Small intestine (tissue), 7 donors: Measurements from ENCODE around the gene SLC38A8. TPM values are rescaled to one million over a fixed set of nuclear protein-coding genes. Genes with fewer than 3 reads are reported as not detected.

Experiments
- DNase-seq, 2 donors: peaks; one replicate each; pipeline versions ENCODE4 v3.0.0 to v3.0.0-alpha.2; 2013
- FAIRE-seq: peaks from 2 replicates; lab custom pipeline; 2012; peaks lifted over from hg19 to GRCh38; lab: Jason Lieb, UNC
- H3K27ac ChIP-seq, 3 donors: one replicate each; pipeline ENCODE4 v1.5.1; 2013; ENCODE audit warnings: low read length in 2 of 3, mild to moderate bottlenecking in 2 of 3, control low read depth in 1 of 3, inconsistent platforms in 1 of 3, low read depth in 1 of 3, moderate library complexity in 1 of 3
- H3K27me3 ChIP-seq, 3 donors: one replicate each; pipeline ENCODE4 v1.6.1; 2013; ENCODE audit warnings: low read length in 3 of 3, inconsistent platforms in 1 of 3; ENCODE audit not compliant: control insufficient read depth in 3 of 3, insufficient read depth in 3 of 3
- H3K36me3 ChIP-seq, 3 donors: one replicate each; pipeline ENCODE4 v1.6.1; 2013; ENCODE audit warnings: low read length in 3 of 3, inconsistent platforms in 1 of 3, low read depth in 1 of 3, mild to moderate bottlenecking in 1 of 3, moderate library complexity in 1 of 3; ENCODE audit not compliant: control insufficient read depth in 3 of 3, insufficient read depth in 2 of 3
- H3K4me1 ChIP-seq, 3 donors: one replicate each; pipeline ENCODE4 v1.6.1; 2013; ENCODE audit warnings: low read length in 2 of 3, inconsistent platforms in 1 of 3, low read depth in 1 of 3, mild to moderate bottlenecking in 1 of 3, moderate library complexity in 1 of 3; ENCODE audit not compliant: control insufficient read depth in 3 of 3, insufficient read depth in 2 of 3
- H3K4me3 ChIP-seq, 3 donors: one replicate each; pipeline ENCODE4 v1.5.1; 2013; ENCODE audit warnings: low read length in 3 of 3, control low read depth in 1 of 3, inconsistent platforms in 1 of 3, low read depth in 1 of 3, mild to moderate bottlenecking in 1 of 3, moderate library complexity in 1 of 3
- H3K9me3 ChIP-seq, 2 donors: one replicate each; pipeline ENCODE4 v1.6.1; 2013; ENCODE audit warnings: low read depth in 1 of 2, low read length in 1 of 2; ENCODE audit not compliant: control insufficient read depth in 2 of 2, insufficient read depth in 1 of 2
- WGBS, 3 donors: extraction: QIAGEN DNeasy Blood & Tissue Kit; methylation state at CpG; one replicate each; pipeline ENCODE4 v1.1.7; 2013; 5-methylcytosine and 5-hydroxymethylcytosine counted together
- polyA plus RNA-seq, 4 donors: library from polyadenylated mRNA; stranded (reverse) in 3 of 4; unstranded in 1 of 4; fragments of 200-250 nt in 3 of 4; fragments of 120-200 nt in 1 of 4; gene quantifications; one replicate each; pipeline versions ENCODE4 v1.2.1 to v1.2.3, GENCODE V29; 2013
- donor health status: healthy with polysubstance abuse.
- donor health status: control.
- donor health status: control.
- donor health status: Bipolar disorder and iron deficiency.
- donor health status: healthy.

Gene SLC38A8
- polyA plus RNA-seq, 4 donors, result 0.33 TPM; not detected in 3

DNA sequence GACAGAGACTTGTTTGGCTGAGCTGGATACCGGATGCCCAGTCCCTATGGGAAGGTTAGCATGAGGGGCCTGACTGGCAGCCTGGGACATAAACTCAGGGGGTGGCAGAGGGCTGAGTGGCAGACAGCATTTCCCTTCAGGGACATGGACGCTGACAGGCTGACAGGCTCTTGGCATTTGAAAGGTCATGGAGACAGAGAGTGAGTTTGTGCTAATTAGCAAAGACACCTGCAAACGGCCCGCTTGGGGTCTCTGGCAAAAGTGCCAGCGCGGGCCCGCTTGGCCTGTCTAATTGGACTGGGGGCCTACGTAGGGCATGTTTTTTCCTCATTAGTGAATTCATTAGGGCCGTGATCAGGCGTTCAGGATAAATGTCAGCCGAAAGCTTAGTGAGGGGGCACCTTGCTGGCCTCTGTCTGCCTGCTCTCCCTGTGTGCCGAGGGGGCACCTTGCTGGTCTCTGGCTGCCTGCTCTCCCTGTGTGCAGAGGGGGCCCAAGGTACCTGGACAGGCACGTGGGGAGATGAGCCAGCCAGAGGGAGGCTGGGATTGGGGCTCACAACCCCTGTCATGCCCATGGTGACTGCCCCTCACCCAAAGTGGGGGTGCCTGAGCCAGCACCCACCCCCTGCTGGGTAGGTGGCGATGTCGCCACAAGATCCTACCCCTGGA is 66.9 kb downstream of the SLC38A8 start:
- no peak overlapping the region for H3K4me3 ChIP-seq
- H3K27ac ChIP-seq, result no peak overlapping the region
- FAIRE-seq (no peak), DNase-seq (no peak)
- H3K9me3 ChIP-seq, result peaks cover 0 to 25% of the 10 kb centered on the region in 2 donors
- H3K4me1 ChIP-seq, result no peaks in the 10 kb centered on the region
- H3K27me3 ChIP-seq, result no peaks in the 10 kb centered on the region
- WGBS, 3 donors, result 79 to 81% (median 81%) methylated on average over 15 of the region's 15 CpGs
- H3K36me3 ChIP-seq, result no peaks in the 10 kb centered on the region

DNA sequence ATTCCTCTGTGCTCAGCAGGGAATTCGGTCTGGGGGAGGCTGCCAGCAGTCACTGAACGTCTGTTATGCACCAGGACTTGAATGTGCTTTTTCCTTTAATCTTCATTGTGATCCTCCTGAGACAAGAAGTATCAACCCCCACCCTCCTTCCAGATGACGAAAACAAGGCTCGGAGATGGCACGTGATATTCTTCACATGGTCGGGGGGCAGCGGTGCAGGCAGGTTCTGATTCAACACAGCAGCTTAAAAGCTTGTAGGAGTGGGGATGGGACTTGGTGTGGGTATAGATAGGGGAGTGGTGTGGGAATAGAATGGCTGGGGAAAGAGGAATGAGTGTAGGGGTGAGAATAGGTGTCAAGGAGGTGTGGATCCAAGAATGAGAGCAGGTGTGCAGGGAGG is 68.1 kb downstream of the SLC38A8 start:
- no peak for FAIRE-seq
- Histone ChIP-seq H3K27me3 (peaks cover 0 to 12% (median 4%) of the 10 kb centered on the region in 3 donors), H3K27ac (no peak overlapping the region), H3K36me3 (no peaks in the 10 kb centered on the region), H3K9me3 (peaks cover 0 to 19% of the 10 kb centered on the region in 2 donors), H3K4me3 (no peak overlapping the region), H3K4me1 (no peaks in the 10 kb centered on the region)
- 50 to 79% (median 71%) methylated on average over 7 of the region's 7 CpGs for WGBS, 3 donors
- DNase-seq, result no peak

DNA sequence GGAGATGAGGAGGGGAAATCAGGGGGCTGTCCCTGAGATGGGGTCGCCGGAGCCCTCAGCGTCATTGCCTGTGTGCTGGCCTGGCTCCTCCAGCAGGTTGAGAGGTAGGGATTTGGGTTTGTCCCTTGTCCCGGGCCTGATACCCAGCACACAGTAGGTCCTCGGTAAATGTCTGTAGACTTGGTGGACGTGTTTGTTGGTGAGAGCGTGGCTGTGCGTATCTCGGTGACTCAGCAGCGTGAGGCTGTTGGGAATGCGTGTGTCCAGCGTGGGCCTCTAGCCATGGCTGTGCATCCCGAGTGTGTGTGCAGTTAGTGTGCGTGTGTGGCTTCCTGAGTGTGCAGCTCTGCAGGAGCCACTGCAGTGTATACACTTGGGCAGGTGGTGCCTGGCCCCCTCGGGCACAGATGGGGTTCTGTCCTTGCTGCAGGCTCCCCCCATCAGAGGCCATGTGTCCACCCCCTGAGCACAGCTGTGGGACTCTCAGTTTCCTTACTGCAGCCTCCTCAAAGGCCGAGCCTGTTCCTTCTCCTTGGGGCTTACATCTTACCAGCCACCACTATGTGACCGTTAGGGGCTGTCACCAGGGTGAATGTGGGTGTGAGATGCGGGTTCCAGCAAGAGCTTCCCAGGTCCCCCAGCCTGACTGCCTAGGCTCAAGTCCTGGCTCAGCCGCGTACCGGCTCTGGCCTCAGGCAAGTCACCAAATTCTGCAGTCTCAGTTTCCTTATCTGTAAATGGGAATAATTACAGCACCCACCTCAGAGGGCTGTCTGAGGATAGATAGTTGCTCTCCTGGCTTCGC is 68.8 kb downstream of the SLC38A8 start:
- DNase-seq (no peak), FAIRE-seq (no peak)
- Histone ChIP-seq H3K4me3 (no peak overlapping the region), H3K4me1 (no peaks in the 10 kb centered on the region), H3K9me3 (peaks cover 0 to 12% of the 10 kb centered on the region in 2 donors), H3K27ac (no peak overlapping the region), H3K27me3 (peaks cover 0 to 18% (median 4%) of the 10 kb centered on the region in 3 donors), H3K36me3 (no peaks in the 10 kb centered on the region)
- WGBS, 3 donors, result 83 to 87% (median 87%) methylated on average over 22 of the region's 22 CpGs

DNA sequence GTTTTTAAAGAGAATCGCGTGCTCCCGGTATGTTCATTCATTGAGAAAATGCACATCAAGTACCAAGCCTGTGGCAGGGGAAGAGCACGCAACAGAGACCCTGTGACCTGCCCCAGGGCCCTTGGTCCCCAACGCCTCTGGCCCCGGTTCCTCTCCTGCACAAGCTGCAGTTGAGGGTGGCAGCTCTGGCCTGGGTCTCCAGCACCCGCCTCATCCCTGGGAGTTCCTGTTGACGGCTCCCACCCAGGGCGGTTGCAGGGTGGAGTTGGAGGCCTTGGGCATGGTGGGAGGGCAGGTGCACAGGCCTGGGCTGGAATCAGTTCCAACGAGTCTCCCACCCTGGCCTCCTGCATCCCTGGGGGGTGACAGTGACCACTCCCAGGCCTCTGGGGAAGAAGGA is 69.5 kb downstream of the SLC38A8 start:
- Histone ChIP-seq H3K27me3 (peaks cover 0 to 18% (median 4%) of the 10 kb centered on the region in 3 donors), H3K9me3 (peaks cover 0 to 5% of the 10 kb centered on the region in 2 donors), H3K4me3 (no peak overlapping the region), H3K4me1 (no peaks in the 10 kb centered on the region), H3K27ac (no peak overlapping the region), H3K36me3 (no peaks in the 10 kb centered on the region)
- 85 to 91% (median 87%) methylated on average over 9 to 10 of the region's 10 CpGs for WGBS, 3 donors
- FAIRE-seq (no peak), DNase-seq (no peak)

DNA sequence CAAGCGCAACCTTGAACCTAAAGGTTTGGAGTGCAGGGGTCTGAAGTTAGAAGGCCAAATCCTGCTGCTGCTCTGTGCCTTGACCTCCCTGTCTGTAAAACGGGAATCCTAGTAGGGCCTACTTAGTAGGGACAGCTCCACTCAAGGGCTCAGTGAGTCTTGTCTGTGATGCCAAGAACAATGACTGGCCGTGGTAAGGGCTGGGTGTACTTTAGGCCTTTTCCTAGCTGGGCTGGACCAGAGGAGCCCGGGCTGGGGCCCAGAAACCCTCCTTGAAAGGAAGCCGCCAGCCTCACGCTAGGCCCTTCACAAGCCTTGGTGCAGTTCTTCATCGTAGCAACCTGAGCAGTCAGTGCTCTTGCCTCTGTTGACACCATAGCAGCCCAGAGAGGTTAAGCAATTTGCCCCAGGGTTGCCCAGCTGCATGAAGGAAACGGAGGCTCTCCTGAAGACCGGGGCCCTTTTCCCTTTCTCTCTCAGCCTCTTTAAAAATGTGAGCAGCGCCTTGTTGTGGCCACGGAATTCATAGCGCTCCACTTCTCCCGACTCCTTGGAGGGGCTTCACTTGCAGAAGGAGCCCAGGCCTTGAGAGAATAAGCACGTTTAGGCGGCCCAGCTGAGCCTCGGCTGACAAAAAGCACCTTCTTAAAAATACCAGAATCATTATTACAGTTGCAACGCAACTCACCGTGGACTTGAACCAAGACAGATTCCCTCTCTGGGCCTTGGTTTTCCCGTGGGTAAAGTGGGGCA is 70.2 kb downstream of the SLC38A8 start:
- Histone ChIP-seq H3K9me3 (no peaks in the 10 kb centered on the region), H3K27ac (no peak overlapping the region), H3K27me3 (peaks cover 0 to 20% (median 4%) of the 10 kb centered on the region in 3 donors), H3K36me3 (no peaks in the 10 kb centered on the region), H3K4me1 (no peaks in the 10 kb centered on the region), H3K4me3 (no peak overlapping the region)
- FAIRE-seq, result no peak
- DNase-seq, result no peak
- WGBS, 3 donors, result 82 to 90% (median 84%) methylated on average over 19 of the region's 19 CpGs

DNA sequence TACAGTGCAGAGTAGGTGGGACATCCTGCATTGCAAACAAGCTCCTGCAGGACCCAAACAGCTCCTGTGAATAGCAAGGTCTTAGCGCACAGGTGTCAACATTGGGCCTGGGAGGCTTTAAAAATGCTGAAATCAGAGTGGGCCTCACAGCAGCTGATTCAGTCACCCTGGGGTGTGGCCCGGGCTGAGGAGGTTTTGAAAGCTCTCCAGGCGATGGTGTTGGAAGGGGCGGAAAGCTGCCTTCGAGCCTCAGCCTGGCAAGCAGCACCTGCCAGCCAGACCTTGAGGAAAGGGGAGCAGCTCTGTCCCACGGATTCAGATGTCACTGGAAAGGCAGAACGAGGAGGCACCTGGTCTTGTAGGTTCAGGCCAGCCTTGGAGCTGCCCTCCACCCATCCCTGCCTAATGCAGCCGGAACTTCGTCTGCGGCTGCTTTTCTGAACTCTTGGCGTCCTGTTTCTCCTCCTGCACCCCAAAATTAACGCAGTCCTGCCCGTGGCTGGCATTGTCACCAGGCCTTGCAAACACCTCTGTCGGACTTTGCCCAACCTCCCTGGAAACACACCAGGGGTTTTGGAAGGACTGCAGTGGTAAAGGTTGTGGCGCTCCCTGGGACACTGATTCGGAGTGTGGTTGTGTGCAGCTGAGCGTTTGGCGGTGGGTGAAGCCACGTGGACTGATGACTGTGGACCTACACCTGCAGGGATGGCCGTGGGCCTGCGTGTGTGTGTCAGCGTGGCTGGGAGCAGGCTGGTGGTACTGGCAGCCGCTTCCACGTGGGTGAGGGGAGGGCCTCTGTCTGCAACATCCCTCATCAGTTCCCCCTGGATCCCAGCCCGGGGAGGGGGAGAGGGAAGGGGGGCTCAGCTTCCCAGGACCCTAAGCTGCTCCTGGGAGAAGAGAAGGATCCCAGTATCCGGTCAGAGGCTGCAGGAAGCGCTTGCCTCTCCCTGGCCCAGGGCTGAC is 71.1 kb downstream of the SLC38A8 start:
- FAIRE-seq, result no peak
- WGBS, 3 donors, result 22 to 56% (median 41%) methylated on average over 27 of the region's 27 CpGs
- peak in 1 of 2 donors; percentile 54 for DNase-seq

DNA sequence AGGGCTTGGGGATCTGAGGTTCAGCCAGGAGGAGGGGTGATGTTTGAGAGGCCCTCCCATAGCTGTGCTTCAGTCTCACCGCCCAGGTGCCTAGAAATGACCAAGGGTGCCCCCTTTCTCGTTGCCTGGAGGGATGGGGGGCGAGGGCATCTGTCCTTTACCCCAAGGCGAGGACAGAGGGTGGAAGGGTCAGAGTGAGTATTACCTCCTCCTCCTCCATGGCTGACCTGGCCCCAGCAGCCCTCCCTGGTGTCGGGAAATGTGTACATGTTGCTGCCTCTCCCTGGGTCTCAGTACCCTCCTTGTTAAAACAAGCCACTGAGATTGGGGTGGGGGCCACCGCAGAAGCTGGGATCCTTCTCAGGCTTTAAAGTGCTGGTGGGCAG is 72.2 kb downstream of the SLC38A8 start:
- DNase-seq, result no peak
- peaks cover 0 to 20% (median 4%) of the 10 kb centered on the region in 3 donors for H3K27me3 ChIP-seq
- no peak overlapping the region for H3K4me3 ChIP-seq
- no peaks in the 10 kb centered on the region for H3K4me1 ChIP-seq
- peaks cover 0 to 8% (median 4%) of the 10 kb centered on the region in 3 donors for H3K36me3 ChIP-seq
- no peaks in the 10 kb centered on the region for H3K9me3 ChIP-seq
- H3K27ac ChIP-seq, result no peak overlapping the region
- no peak for FAIRE-seq
- 75 to 79% (median 78%) methylated on average over 6 of the region's 6 CpGs for WGBS, 3 donors

More for the DNA sequence above, 71.1 kb downstream of the SLC38A8 start:
- Histone ChIP-seq H3K27me3 (peaks cover 0 to 20% (median 4%) of the 10 kb centered on the region in 3 donors), H3K27ac (no peak overlapping the region), H3K36me3 (no peaks in the 10 kb centered on the region), H3K4me1 (no peaks in the 10 kb centered on the region), H3K9me3 (no peaks in the 10 kb centered on the region), H3K4me3 (no peak overlapping the region)
